ENCODE results near the gene PSMD8.
"Not testable (repeated sequence)": the region's sequence is repeated elsewhere in the genome, so short reads cannot be mapped to it uniquely, and the experiment has no call there.

The PSMD8 gene

GRCh38 chr19:38362076-38362945 lies 12.1 kb upstream of the PSMD8 start:
- DNase-seq = peak; percentile 83

GRCh38 chr19:38362946-38363688 lies 11.3 kb upstream of the PSMD8 start:
- DNase-seq = not testable (repeated sequence)

- DNase-seq = no peak
These were observed 7.3 kb upstream of the PSMD8 start for GRCh38 chr19:38367041-38367440.

GRCh38 chr19:38369584-38369983 lies 4.8 kb upstream of the PSMD8 start:
- no peak for DNase-seq

GRCh38 chr19:38370299-38370698 lies 4.1 kb upstream of the PSMD8 start:
- DNase-seq = no peak

GRCh38 chr19:38371081-38371480 lies 3.3 kb upstream of the PSMD8 start:
- no peak for DNase-seq

GRCh38 chr19:38373907-38374331 lies 452 bp upstream of the PSMD8 start:
- DNase-seq = no peak

GRCh38 chr19:38375098-38375493 lies 725 bp downstream of the PSMD8 start:
- DNase-seq = no peak

- no peak for DNase-seq
These were observed 1.4 kb downstream of the PSMD8 start for GRCh38 chr19:38375748-38376147.

- no peak for DNase-seq
These were observed 2.2 kb downstream of the PSMD8 start for GRCh38 chr19:38376576-38376975.

GRCh38 chr19:38377052-38377451 lies 2.7 kb downstream of the PSMD8 start:
- no peak for DNase-seq

GRCh38 chr19:38378866-38379265 lies 4.5 kb downstream of the PSMD8 start:
- no peak for DNase-seq

GRCh38 chr19:38381138-38381537 lies 6.8 kb downstream of the PSMD8 start:
- DNase-seq = no peak

- DNase-seq = no peak
These were observed 8.8 kb downstream of the PSMD8 start for GRCh38 chr19:38383184-38383583.

GRCh38 chr19:38383743-38384142 lies 9.4 kb downstream of the PSMD8 start:
- DNase-seq = no peak

GRCh38 chr19:38384209-38385027 lies 10.0 kb downstream of the PSMD8 start:
- DNase-seq = peak; percentile 32 to 41

- no peak for DNase-seq
These were observed 10.9 kb downstream of the PSMD8 start for GRCh38 chr19:38385057-38385803.

GRCh38 chr19:38385804-38386257 lies 11.5 kb downstream of the PSMD8 start:
- no peak for DNase-seq

- no peak for DNase-seq
These were observed 12.1 kb downstream of the PSMD8 start for GRCh38 chr19:38386300-38386970.

- no peak for DNase-seq
These were observed 12.7 kb downstream of the PSMD8 start for GRCh38 chr19:38386971-38387549.

Measured in SHP77 (cell line).